H1 (cell line): ENCODE data around the gene HTRA2.

Experiments used
- BRCA1 ChIP-seq: IDR thresholded peaks from 2 replicates; pipeline ENCODE4 v1.6.1; 2012; ENCODE audit warnings: low read depth, low read length, improper control_type of control experiment
- CHD1 ChIP-seq: IDR thresholded peaks from 2 replicates; pipeline ENCODE4 v1.6.1; 2012; ENCODE audit warnings: low read depth, low read length, improper control_type of control experiment
- EZH2 ChIP-seq: fragments of 200-600 bp; sonication (generic); IDR thresholded peaks from 2 replicates; pipeline ENCODE4 v1.7.1; 2012; ENCODE audit warnings: low read depth, mild to moderate bottlenecking, moderate library complexity, low read length, inconsistent platforms; ENCODE audit not compliant: severe bottlenecking
- JUND ChIP-seq: IDR thresholded peaks from 2 replicates; pipeline ENCODE4 v1.6.1; 2011; ENCODE audit warnings: mild to moderate bottlenecking, improper control_type of control experiment, low read length
- TF ChIP-seq, protein P1 (sequence below): IDR thresholded peaks from 2 replicates; pipeline ENCODE4 v1.6.1; 2011; ENCODE audit warnings: low read depth, mild to moderate bottlenecking, low read length; ENCODE audit not compliant: insufficient read depth
- TF ChIP-seq, protein P2 (sequence below), 3 experiments: IDR thresholded peaks; 1 replicate in 2 of 3; 2 replicates in 1 of 3; pipeline versions ENCODE4 v1.5.1 to v1.6.1; 2011; ENCODE audit warnings: low read length in 3 of 3, mild to moderate bottlenecking in 3 of 3, inconsistent platforms in 2 of 3, low read depth in 1 of 3, moderate library complexity in 1 of 3; ENCODE audit not compliant: insufficient read depth in 1 of 3; ENCODE audit errors: control extremely low read depth in 1 of 3
- TF ChIP-seq, protein P3 (sequence below): IDR thresholded peaks from 2 replicates; pipeline ENCODE4 v1.6.1; 2012; ENCODE audit warnings: low read length, inconsistent platforms

DNA sequence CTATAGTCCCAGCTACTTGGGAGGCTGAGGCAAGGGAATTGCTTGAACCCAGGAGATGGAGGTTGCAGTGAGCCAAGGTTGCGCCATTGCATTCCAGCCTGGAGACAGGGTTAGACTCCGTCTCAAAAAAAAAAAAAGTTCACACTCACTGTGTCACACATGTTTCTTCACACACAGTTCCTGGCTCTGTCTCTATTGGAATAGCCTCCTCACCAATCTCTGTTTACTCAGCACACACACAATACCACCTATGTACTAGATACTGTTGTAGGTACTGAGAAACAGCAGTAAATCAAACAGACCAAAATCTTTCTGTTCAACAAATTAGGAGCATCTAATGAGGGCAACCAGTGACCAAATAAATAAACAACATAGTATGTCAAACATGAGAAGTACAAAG is 43.6 kb upstream of the HTRA2 start:
- TF ChIP-seq JUND (no peak), EZH2 (no peak), BRCA1 (no peak), CHD1 (no peak)
- TF ChIP-seq, protein P1, sequence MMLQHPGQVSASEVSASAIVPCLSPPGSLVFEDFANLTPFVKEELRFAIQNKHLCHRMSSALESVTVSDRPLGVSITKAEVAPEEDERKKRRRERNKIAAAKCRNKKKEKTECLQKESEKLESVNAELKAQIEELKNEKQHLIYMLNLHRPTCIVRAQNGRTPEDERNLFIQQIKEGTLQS: no peak
- TF ChIP-seq, protein P2, sequence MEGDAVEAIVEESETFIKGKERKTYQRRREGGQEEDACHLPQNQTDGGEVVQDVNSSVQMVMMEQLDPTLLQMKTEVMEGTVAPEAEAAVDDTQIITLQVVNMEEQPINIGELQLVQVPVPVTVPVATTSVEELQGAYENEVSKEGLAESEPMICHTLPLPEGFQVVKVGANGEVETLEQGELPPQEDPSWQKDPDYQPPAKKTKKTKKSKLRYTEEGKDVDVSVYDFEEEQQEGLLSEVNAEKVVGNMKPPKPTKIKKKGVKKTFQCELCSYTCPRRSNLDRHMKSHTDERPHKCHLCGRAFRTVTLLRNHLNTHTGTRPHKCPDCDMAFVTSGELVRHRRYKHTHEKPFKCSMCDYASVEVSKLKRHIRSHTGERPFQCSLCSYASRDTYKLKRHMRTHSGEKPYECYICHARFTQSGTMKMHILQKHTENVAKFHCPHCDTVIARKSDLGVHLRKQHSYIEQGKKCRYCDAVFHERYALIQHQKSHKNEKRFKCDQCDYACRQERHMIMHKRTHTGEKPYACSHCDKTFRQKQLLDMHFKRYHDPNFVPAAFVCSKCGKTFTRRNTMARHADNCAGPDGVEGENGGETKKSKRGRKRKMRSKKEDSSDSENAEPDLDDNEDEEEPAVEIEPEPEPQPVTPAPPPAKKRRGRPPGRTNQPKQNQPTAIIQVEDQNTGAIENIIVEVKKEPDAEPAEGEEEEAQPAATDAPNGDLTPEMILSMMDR (IDR thresholded peaks at IDR 0.05; ENCODE audit: control extremely low read depth in 1 of 3, insufficient read depth in 1 of 3, low read depth in 1 of 3, low read length in 3 of 3): no peak
- TF ChIP-seq, protein P3, sequence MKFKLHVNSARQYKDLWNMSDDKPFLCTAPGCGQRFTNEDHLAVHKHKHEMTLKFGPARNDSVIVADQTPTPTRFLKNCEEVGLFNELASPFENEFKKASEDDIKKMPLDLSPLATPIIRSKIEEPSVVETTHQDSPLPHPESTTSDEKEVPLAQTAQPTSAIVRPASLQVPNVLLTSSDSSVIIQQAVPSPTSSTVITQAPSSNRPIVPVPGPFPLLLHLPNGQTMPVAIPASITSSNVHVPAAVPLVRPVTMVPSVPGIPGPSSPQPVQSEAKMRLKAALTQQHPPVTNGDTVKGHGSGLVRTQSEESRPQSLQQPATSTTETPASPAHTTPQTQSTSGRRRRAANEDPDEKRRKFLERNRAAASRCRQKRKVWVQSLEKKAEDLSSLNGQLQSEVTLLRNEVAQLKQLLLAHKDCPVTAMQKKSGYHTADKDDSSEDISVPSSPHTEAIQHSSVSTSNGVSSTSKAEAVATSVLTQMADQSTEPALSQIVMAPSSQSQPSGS: no peak
